Neural cell (in vitro differentiated cells): ENCODE results near the gene NRAS. TPM values are rescaled to one million over a fixed set of nuclear protein-coding genes. Genes with fewer than 3 reads are reported as not detected.

Experiments used
- H2AFZ ChIP-seq: fragments of 200-600, 300-800 bp; sonication (generic), shearing (Covaris generic); 2 replicates; pipeline ENCODE4 v1.6.0; 2014; ENCODE audit warnings: low read depth, mild to moderate bottlenecking, antibody characterized with exemption, low read length, moderate library complexity
- H3F3A ChIP-seq: fragments of 200-600 bp; shearing (Covaris generic); 2 replicates; pipeline ENCODE4 v1.6.1; 2016; ENCODE audit warnings: mild to moderate bottlenecking, moderate library complexity, mixed read lengths, antibody characterized with exemption, low read length; ENCODE audit not compliant: insufficient read depth, poor library complexity, severe bottlenecking
- H3K27ac ChIP-seq: fragments of 200-600, 300-800 bp; sonication (generic), shearing (Covaris generic); 2 replicates; pipeline ENCODE4 v1.5.1; 2014; ENCODE audit warnings: mild to moderate bottlenecking, low read length, moderate library complexity
- H3K27me3 ChIP-seq: fragments of 300-800, 200-600 bp; sonication (generic), shearing (Covaris generic); 2 replicates; pipeline ENCODE4 v1.6.0; 2014; ENCODE audit warnings: mild to moderate bottlenecking, low read depth, low read length, moderate library complexity; ENCODE audit not compliant: insufficient read depth
- H3K36me3 ChIP-seq: fragments of 300-800, 200-600 bp; sonication (generic), shearing (Covaris generic); 2 replicates; pipeline ENCODE4 v1.5.1; 2014; ENCODE audit warnings: mild to moderate bottlenecking, antibody characterized with exemption, low read length, moderate library complexity; ENCODE audit not compliant: insufficient read depth
- H3K4me2 ChIP-seq: fragments of 300-800, 200-600 bp; sonication (generic), shearing (Covaris generic); 2 replicates; pipeline ENCODE4 v1.6.0; 2014; ENCODE audit warnings: mild to moderate bottlenecking, low read length
- H3K4me3 ChIP-seq: fragments of 300-800, 200-600 bp; sonication (generic), shearing (Covaris generic); 2 replicates; pipeline ENCODE4 v1.5.1; 2014; ENCODE audit warnings: mild to moderate bottlenecking, low read length, moderate library complexity
- H3K79me2 ChIP-seq: fragments of 200-600 bp; shearing (Covaris generic); replicated peaks from 2 replicates; pipeline ENCODE4 v1.6.0; 2014; ENCODE audit warnings: mild to moderate bottlenecking, low read length, moderate library complexity; ENCODE audit not compliant: insufficient read depth
- H3K9ac ChIP-seq: fragments of 300-800, 200-600 bp; sonication (generic), shearing (Covaris generic); 2 replicates; pipeline ENCODE4 v1.6.1; 2016; ENCODE audit warnings: mild to moderate bottlenecking, low read length, mixed read lengths
- H3K9me2 ChIP-seq: fragments of 200-600 bp; shearing (Covaris generic); 2 replicates; pipeline ENCODE4 v1.6.1; 2016; ENCODE audit warnings: mild to moderate bottlenecking, low read length, mixed read lengths; ENCODE audit not compliant: insufficient read depth
- H3K9me3 ChIP-seq: fragments of 200-600, 300-800 bp; sonication (generic), shearing (Covaris generic); 2 replicates; pipeline ENCODE4 v1.6.1; 2016; ENCODE audit warnings: mild to moderate bottlenecking, mixed run types, low read length, moderate library complexity, mixed read lengths
- H4K20me1 ChIP-seq: fragments of 200-600 bp; shearing (Covaris generic); 2 replicates; pipeline ENCODE4 v1.6.1; 2016; ENCODE audit warnings: mild to moderate bottlenecking, mixed run types; ENCODE audit not compliant: insufficient read depth
- CTCF ChIP-seq: fragments of 450-650 bp; IDR thresholded peaks from 2 replicates; pipeline ENCODE4 v1.5.1; 2014; ENCODE audit warnings: antibody characterized with exemption, mild to moderate bottlenecking, moderate library complexity; ENCODE audit not compliant: poor library complexity, severe bottlenecking
- EP300 ChIP-seq: fragments of 450-650 bp; conservative IDR thresholded peaks from 2 replicates; pipeline ENCODE4 v1.6.1; 2014; ENCODE audit warnings: antibody characterized with exemption, mild to moderate bottlenecking, moderate library complexity; ENCODE audit not compliant: poor library complexity, severe bottlenecking
- EZH2 ChIP-seq: fragments of 200-600, 300-800 bp; shearing (Covaris generic), sonication (generic); IDR thresholded peaks from 2 replicates; pipeline ENCODE4 v1.6.1; 2014; ENCODE audit warnings: antibody characterized with exemption, low read length, borderline replicate concordance, mild to moderate bottlenecking; ENCODE audit not compliant: insufficient read depth, poor library complexity, severe bottlenecking
- MXI1 ChIP-seq: fragments of 450-650 bp; conservative IDR thresholded peaks from 2 replicates; pipeline ENCODE4 v1.6.1; 2014; ENCODE audit warnings: antibody characterized with exemption, mild to moderate bottlenecking; ENCODE audit not compliant: poor library complexity, severe bottlenecking
- POLR2AphosphoS5 ChIP-seq: IDR thresholded peaks from 2 replicates; pipeline ENCODE4 v1.6.1; 2012
- RAD21 ChIP-seq: fragments of 450-650 bp; conservative IDR thresholded peaks from 2 replicates; pipeline ENCODE4 v1.6.1; 2014; ENCODE audit warnings: antibody characterized with exemption, mild to moderate bottlenecking, moderate library complexity
- REST ChIP-seq: IDR thresholded peaks from 2 replicates; pipeline ENCODE4 v1.6.1; 2012; ENCODE audit warnings: borderline replicate concordance
- SMC3 ChIP-seq: fragments of 450-650 bp; conservative IDR thresholded peaks from 2 replicates; pipeline ENCODE4 v1.6.1; 2014; ENCODE audit warnings: antibody characterized with exemption, mild to moderate bottlenecking, moderate library complexity; ENCODE audit not compliant: poor library complexity
- TAF1 ChIP-seq: IDR thresholded peaks from 2 replicates; pipeline ENCODE4 v1.6.1; 2012; ENCODE audit warnings: low read depth
- polyA plus RNA-seq: library from polyadenylated mRNA; depleted of rRNA; stranded (reverse); fragments of >200 nt; gene quantifications from 2 replicates; pipeline ENCODE4 v1.2.3, GENCODE V29; 2014

The NRAS gene
- polyA plus RNA-seq, 1 donor from 2014 or later: 56.5 TPM

- H3K79me2 ChIP-seq: no peaks in the 10 kb centered on the region
- peak within 1 kb of the TSS; percentile 59 for H3K9ac ChIP-seq
- H4K20me1 ChIP-seq: no peaks in the 10 kb centered on the region
- H3K9me2 ChIP-seq: no peaks in the 10 kb centered on the region
- peak within 1 kb of the TSS; percentile 87 for H3K4me3 ChIP-seq
- peak within 1 kb of the TSS; percentile 40 for H3K4me2 ChIP-seq
- TF ChIP-seq EP300 (no peak), RAD21 (peak; percentile 19), POLR2AphosphoS5 (peak; percentile 10), EZH2 (no peak), MXI1 (peak; percentile 21)
- H3K9me3 ChIP-seq: no peaks in the 10 kb centered on the region
- peak within 1 kb of the TSS; percentile 78 for H2AFZ ChIP-seq
- no peak within 1 kb of the TSS for H3K27ac ChIP-seq
- no peaks in the 10 kb centered on the region for H3F3A ChIP-seq
- no peaks in the 10 kb centered on the region for H3K36me3 ChIP-seq
- peaks cover 38% of the 10 kb centered on the region for H3K27me3 ChIP-seq
Observed at GRCh38 chr1:114669562-114670082, 46.9 kb downstream of the NRAS start, which contains the start of gene DENND2C. Gene DENND2C, minus strand, starts transcription at chr1:114670049. Its CDS starts 44,065 bp downstream, at chr1:114625984.

GRCh38 chr1:114668784-114669561 is 47.6 kb downstream of the NRAS start:
- H3K4me2 ChIP-seq: peak overlapping the region; percentile 40
- H3K27ac ChIP-seq: no peak overlapping the region
- H3K9ac ChIP-seq: peak overlapping the region; percentile 59
- no peaks in the 10 kb centered on the region for H3K9me2 ChIP-seq
- H3K36me3 ChIP-seq: no peaks in the 10 kb centered on the region
- H3F3A ChIP-seq: no peaks in the 10 kb centered on the region
- H3K9me3 ChIP-seq: no peaks in the 10 kb centered on the region
- no peaks in the 10 kb centered on the region for H3K79me2 ChIP-seq
- peak overlapping the region; percentile 78 for H2AFZ ChIP-seq
- H3K27me3 ChIP-seq: peaks cover 38% of the 10 kb centered on the region
- H4K20me1 ChIP-seq: no peaks in the 10 kb centered on the region
- peak overlapping the region; percentile 87 for H3K4me3 ChIP-seq
- TF ChIP-seq RAD21 (no peak), POLR2AphosphoS5 (no peak), MXI1 (no peak), REST (no peak), SMC3 (no peak), CTCF (no peak), TAF1 (no peak), EZH2 (no peak), EP300 (no peak)
